Stimulated activated CD8-positive, alpha-beta memory T cell treated with anti-CD3 and anti-CD28 coated beads, Interleukin-4, amount 100 ng/mL, for 48 hours (primary cell): ENCODE results near the gene ZFP91.

ENCODE experiments used
- DNase-seq: peaks from one replicate; pipeline ENCODE4 v3.0.0-alpha.2; 2020

ZFP91 gene

GRCh38 chr11:58636587-58636986, 57.7 kb downstream of the ZFP91 start:
- DNase-seq: no peak

GRCh38 chr11:58637371-58637770, 58.5 kb downstream of the ZFP91 start:
- DNase-seq: no peak

GRCh38 chr11:58639103-58639502, 60.2 kb downstream of the ZFP91 start:
- no peak for DNase-seq

GRCh38 chr11:58639669-58640068, 60.8 kb downstream of the ZFP91 start:
- no peak for DNase-seq

GRCh38 chr11:58640386-58641023, 61.6 kb downstream of the ZFP91 start:
- no peak for DNase-seq

GRCh38 chr11:58641341-58641740, 62.5 kb downstream of the ZFP91 start:
- no peak for DNase-seq

GRCh38 chr11:58641803-58642581, 63.1 kb downstream of the ZFP91 start:
- no peak for DNase-seq

- DNase-seq: no peak
Measured at GRCh38 chr11:58645854-58646253, 67.0 kb downstream of the ZFP91 start.

- no peak for DNase-seq
Measured at GRCh38 chr11:58647141-58647699, 68.4 kb downstream of the ZFP91 start.

- no peak for DNase-seq
Measured at GRCh38 chr11:58647866-58648265, 69.0 kb downstream of the ZFP91 start.

GRCh38 chr11:58649623-58650022, 70.8 kb downstream of the ZFP91 start:
- no peak for DNase-seq

- no peak for DNase-seq
Measured at GRCh38 chr11:58650496-58650895, 71.6 kb downstream of the ZFP91 start.

- DNase-seq: no peak
Measured at GRCh38 chr11:58652726-58653280, 73.9 kb downstream of the ZFP91 start.

GRCh38 chr11:58654079-58654907, 75.4 kb downstream of the ZFP91 start:
- peak; percentile 88 for DNase-seq

GRCh38 chr11:58654908-58655296, 76.0 kb downstream of the ZFP91 start:
- DNase-seq: no peak

- DNase-seq: no peak
Measured at GRCh38 chr11:58656348-58656747, 77.5 kb downstream of the ZFP91 start.

- no peak for DNase-seq
Measured at GRCh38 chr11:58658623-58659022, 79.8 kb downstream of the ZFP91 start.

- no peak for DNase-seq
Measured at GRCh38 chr11:58659404-58659803, 80.5 kb downstream of the ZFP91 start.

- DNase-seq: no peak
Measured at GRCh38 chr11:58659910-58660570, 81.2 kb downstream of the ZFP91 start.
